T-helper 1 cell (primary cell): Measurements from ENCODE around the gene TMEM141.
"Not testable (repeated sequence)": the region's sequence is repeated elsewhere in the genome, so short reads cannot be mapped to it uniquely, and the experiment has no call there.

Experiments
- DNase-seq, 5 donors: peaks; one replicate each; pipeline ENCODE4 v3.0.0-alpha.2; 2012 to 2020

Gene TMEM141

GRCh38 chr9:136796238-136796774, 5.2 kb downstream of the TMEM141 start, which contains the start of gene CCDC183:
TSS of gene CCDC183 (plus strand) at chr9:136796338. CDS start at chr9:136796398, 60 bp downstream.
- no peak for DNase-seq

- DNase-seq = not testable (repeated sequence)
Observed at GRCh38 chr9:136796775-136797347, 5.7 kb downstream of the TMEM141 start.

- no peak for DNase-seq
Observed at GRCh38 chr9:136798708-136799078, 7.5 kb downstream of the TMEM141 start.

- DNase-seq = no peak
Observed at GRCh38 chr9:136799079-136799853, 8.1 kb downstream of the TMEM141 start.

- peak; percentile 84 to 92 (median 86) for DNase-seq
Observed at GRCh38 chr9:136799854-136800657, 8.9 kb downstream of the TMEM141 start.

GRCh38 chr9:136802321-136802720, 11.2 kb downstream of the TMEM141 start:
- DNase-seq = no peak

GRCh38 chr9:136803009-136803550, 11.9 kb downstream of the TMEM141 start:
- not testable (repeated sequence) for DNase-seq

GRCh38 chr9:136803551-136804508, 12.7 kb downstream of the TMEM141 start:
- DNase-seq = no peak

GRCh38 chr9:136804509-136805206, 13.5 kb downstream of the TMEM141 start:
- DNase-seq = no peak

GRCh38 chr9:136805207-136805740, 14.1 kb downstream of the TMEM141 start:
- no peak for DNase-seq

- no peak for DNase-seq
Observed at GRCh38 chr9:136806067-136806466, 14.9 kb downstream of the TMEM141 start.

- no peak for DNase-seq
Observed at GRCh38 chr9:136806631-136807201, 15.6 kb downstream of the TMEM141 start.

- DNase-seq = peak; percentile 67 to 85 (median 73)
Observed at GRCh38 chr9:136807281-136808074, 16.3 kb downstream of the TMEM141 start, which contains the start of gene RABL6. TSS of gene RABL6 (plus strand) at chr9:136807948. CDS start at chr9:136808197, 249 bp downstream.

- peak in 2 of 5 donors; percentile 37 to 47 for DNase-seq
Observed at GRCh38 chr9:136808075-136808805, 17.1 kb downstream of the TMEM141 start.

GRCh38 chr9:136808806-136809158, 17.6 kb downstream of the TMEM141 start:
- DNase-seq = no peak

GRCh38 chr9:136814725-136815421, 23.7 kb downstream of the TMEM141 start:
- DNase-seq = no peak

GRCh38 chr9:136815422-136815782, 24.3 kb downstream of the TMEM141 start:
- no peak for DNase-seq
